HepG2 (cell line): ENCODE results near the gene RGS14. TPM values are rescaled to one million over a fixed set of nuclear protein-coding genes. Genes with fewer than 3 reads are reported as not detected.

Experiments
- ARHGAP35 ChIP-seq: sonication (generic); formaldehyde crosslinking; IDR thresholded peaks from 2 replicates; pipeline ENCODE4 v1.9.0; 2022; ENCODE audit warnings: mild to moderate bottlenecking, inconsistent platforms, moderate library complexity, missing genetic modification reagents, borderline replicate concordance
- NFRKB ChIP-seq: fragments of 450-650 bp; IDR thresholded peaks from 2 replicates; pipeline ENCODE4 v1.6.1; 2017
- REXO4 ChIP-seq: sonication (generic); formaldehyde crosslinking; IDR thresholded peaks from 2 replicates; pipeline ENCODE4 v1.8.0; 2022; ENCODE audit warnings: missing genetic modification reagents, mild to moderate bottlenecking, borderline replicate concordance
- STAT5B ChIP-seq: sonication (generic); formaldehyde crosslinking; IDR thresholded peaks from 2 replicates; pipeline ENCODE4 v1.4.0; 2020; ENCODE audit warnings: missing genetic modification reagents
- SUZ12 ChIP-seq: fragments of 150-350 bp; IDR thresholded peaks from 2 replicates; pipeline ENCODE4 v1.6.1; 2014; ENCODE audit warnings: low read depth, low read length
- ZNF253 ChIP-seq: sonication (generic); formaldehyde crosslinking; IDR thresholded peaks from 2 replicates; pipeline ENCODE4 v1.8.0; 2022; ENCODE audit warnings: mild to moderate bottlenecking, missing genetic modification reagents, borderline replicate concordance
- ZNF543 ChIP-seq: sonication (generic); formaldehyde crosslinking; IDR thresholded peaks from 2 replicates; pipeline ENCODE4 v1.4.0; 2020; ENCODE audit warnings: mild to moderate bottlenecking, missing genetic modification reagents
- polyA plus RNA-seq, 8 experiments: library from polyadenylated mRNA; depleted of rRNA in 3 of 8; stranded (reverse) in 7 of 8; unstranded in 1 of 8; fragments of >200 nt; fragmentation: Illumina TruSeq in 4 of 8; extraction: Trizol in 4 of 8; gene quantifications; 2 replicates each; pipeline versions ENCODE4 v1.2.1 to v1.2.3, GENCODE V29; 2011 to 2016; ENCODE audit warnings: low read depth in 4 of 8, missing spikeins in 1 of 8, mixed read lengths in 1 of 8; ENCODE audit not compliant: insufficient read depth in 1 of 8
- total RNA-seq, 5 experiments: library from RNA; depleted of rRNA; stranded (reverse); fragments of >200 nt; fragmentation: Illumina TruSeq; extraction: Trizol; gene quantifications; 2 replicates each; pipeline ENCODE4 v1.2.3, GENCODE V29; 2016; ENCODE audit warnings: low read depth in 1 of 5
- TF ChIP-seq, protein P1 (sequence below): sonication (generic); formaldehyde crosslinking; IDR thresholded peaks from 2 replicates; pipeline ENCODE4 v1.8.1; 2023; ENCODE audit warnings: mild to moderate bottlenecking, missing genetic modification reagents
- TF ChIP-seq, protein P2 (sequence below): sonication (generic); formaldehyde crosslinking; IDR thresholded peaks from 2 replicates; pipeline ENCODE4 v1.5.0; 2020; ENCODE audit warnings: missing genetic modification reagents, mild to moderate bottlenecking, borderline replicate concordance
- TF ChIP-seq, protein P3 (sequence below): IDR thresholded peaks from 2 replicates; pipeline ENCODE4 v1.6.1; 2016; ENCODE audit warnings: mild to moderate bottlenecking
- TF ChIP-seq, protein P4 (sequence below): sonication (generic); formaldehyde crosslinking; IDR thresholded peaks from 2 replicates; pipeline ENCODE4 v1.4.0; 2020; ENCODE audit warnings: mild to moderate bottlenecking, missing genetic modification reagents, borderline replicate concordance
- TF ChIP-seq, protein P5 (sequence below): sonication (generic); formaldehyde crosslinking; IDR thresholded peaks from 2 replicates; pipeline ENCODE4 v1.4.0; 2020; ENCODE audit warnings: missing genetic modification reagents, low read depth, mild to moderate bottlenecking, borderline replicate concordance
- TF ChIP-seq, protein P6 (sequence below): sonication (generic); formaldehyde crosslinking; IDR thresholded peaks from 2 replicates; pipeline ENCODE4 v1.5.0; 2020; ENCODE audit warnings: mild to moderate bottlenecking, missing genetic modification reagents
- TF ChIP-seq, protein P7 (sequence below), 2 experiments: sonication (generic) in 1 of 2; formaldehyde crosslinking in 1 of 2; IDR thresholded peaks; 2 replicates each; pipeline versions ENCODE4 v1.5.1 to v1.6.1; 2011 to 2020; ENCODE audit warnings: borderline replicate concordance in 1 of 2, low read depth in 1 of 2, low read length in 1 of 2, mild to moderate bottlenecking in 1 of 2, missing genetic modification reagents in 1 of 2, moderate library complexity in 1 of 2

Gene RGS14
- total and polyA plus RNA-seq, 2 of the 13 experiments (the other 11 are each of a cell fraction or from before 2014, with no cell fraction given) = 11.1 to 17.2 TPM

DNA sequence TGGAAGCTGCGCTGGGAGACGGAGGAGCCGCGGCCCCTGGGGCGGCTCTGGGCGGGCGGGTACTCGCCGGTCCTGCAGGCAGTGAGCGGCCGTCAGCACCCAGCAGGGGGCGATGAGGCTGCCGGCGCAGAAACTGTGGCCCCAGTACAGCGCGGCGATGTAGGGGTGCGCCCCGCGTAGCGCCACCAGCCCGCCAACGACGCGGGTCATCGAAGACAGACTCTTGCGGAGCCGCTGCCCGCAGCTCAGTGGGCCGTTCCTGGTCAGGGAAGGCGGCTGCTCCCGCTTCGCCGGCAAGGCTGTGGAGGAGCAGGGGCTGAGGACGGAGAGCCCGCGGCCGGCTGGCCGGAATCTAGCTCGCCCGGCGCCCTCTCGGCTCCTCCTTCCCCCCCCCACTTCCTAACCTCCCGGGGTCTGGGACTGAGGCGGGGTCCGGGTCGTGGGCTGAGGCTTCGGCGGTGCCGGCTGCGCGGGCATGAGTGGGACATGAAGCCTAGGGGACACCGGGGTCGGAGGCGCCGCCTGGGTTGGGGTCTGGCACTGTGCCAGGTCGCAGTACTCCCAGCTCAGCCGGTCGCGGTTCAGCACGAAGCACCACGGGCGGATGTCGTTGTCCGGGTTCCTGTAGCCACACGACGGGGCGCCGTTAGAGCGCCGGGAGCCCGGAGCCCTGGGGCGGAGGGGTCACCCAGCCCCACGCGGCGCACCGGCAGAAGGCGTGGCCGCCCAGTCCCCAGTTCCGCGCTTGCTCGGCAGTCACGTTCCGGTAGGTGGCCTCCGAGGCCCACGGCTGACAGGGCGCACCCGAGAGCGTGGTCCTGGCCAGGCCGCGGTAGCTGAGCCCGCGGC lies 46.3 kb downstream of the RGS14 start (continued):
- TF ChIP-seq, protein P1, sequence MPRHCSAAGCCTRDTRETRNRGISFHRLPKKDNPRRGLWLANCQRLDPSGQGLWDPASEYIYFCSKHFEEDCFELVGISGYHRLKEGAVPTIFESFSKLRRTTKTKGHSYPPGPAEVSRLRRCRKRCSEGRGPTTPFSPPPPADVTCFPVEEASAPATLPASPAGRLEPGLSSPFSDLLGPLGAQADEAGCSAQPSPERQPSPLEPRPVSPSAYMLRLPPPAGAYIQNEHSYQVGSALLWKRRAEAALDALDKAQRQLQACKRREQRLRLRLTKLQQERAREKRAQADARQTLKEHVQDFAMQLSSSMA (CRISPR knock-in tag) = no peak
- TF ChIP-seq SUZ12 = no peak
- TF ChIP-seq, protein P2, sequence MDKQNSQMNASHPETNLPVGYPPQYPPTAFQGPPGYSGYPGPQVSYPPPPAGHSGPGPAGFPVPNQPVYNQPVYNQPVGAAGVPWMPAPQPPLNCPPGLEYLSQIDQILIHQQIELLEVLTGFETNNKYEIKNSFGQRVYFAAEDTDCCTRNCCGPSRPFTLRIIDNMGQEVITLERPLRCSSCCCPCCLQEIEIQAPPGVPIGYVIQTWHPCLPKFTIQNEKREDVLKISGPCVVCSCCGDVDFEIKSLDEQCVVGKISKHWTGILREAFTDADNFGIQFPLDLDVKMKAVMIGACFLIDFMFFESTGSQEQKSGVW = no peak
- no peak for TF ChIP-seq NFRKB
- TF ChIP-seq ZNF253 (CRISPR knock-in tag) = 0 out of 2 replicates have a peak, but pooled peaks have one; percentile 6
- TF ChIP-seq, protein P3, sequence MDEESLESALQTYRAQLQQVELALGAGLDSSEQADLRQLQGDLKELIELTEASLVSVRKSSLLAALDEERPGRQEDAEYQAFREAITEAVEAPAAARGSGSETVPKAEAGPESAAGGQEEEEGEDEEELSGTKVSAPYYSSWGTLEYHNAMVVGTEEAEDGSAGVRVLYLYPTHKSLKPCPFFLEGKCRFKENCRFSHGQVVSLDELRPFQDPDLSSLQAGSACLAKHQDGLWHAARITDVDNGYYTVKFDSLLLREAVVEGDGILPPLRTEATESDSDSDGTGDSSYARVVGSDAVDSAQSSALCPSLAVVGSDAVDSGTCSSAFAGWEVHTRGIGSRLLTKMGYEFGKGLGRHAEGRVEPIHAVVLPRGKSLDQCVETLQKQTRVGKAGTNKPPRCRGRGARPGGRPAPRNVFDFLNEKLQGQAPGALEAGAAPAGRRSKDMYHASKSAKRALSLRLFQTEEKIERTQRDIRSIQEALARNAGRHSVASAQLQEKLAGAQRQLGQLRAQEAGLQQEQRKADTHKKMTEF = no peak
- TF ChIP-seq REXO4 (CRISPR knock-in tag) = 0 out of 2 replicates have a peak, but pooled peaks have one; percentile 21
- no peak for TF ChIP-seq ARHGAP35
- TF ChIP-seq, protein P4, sequence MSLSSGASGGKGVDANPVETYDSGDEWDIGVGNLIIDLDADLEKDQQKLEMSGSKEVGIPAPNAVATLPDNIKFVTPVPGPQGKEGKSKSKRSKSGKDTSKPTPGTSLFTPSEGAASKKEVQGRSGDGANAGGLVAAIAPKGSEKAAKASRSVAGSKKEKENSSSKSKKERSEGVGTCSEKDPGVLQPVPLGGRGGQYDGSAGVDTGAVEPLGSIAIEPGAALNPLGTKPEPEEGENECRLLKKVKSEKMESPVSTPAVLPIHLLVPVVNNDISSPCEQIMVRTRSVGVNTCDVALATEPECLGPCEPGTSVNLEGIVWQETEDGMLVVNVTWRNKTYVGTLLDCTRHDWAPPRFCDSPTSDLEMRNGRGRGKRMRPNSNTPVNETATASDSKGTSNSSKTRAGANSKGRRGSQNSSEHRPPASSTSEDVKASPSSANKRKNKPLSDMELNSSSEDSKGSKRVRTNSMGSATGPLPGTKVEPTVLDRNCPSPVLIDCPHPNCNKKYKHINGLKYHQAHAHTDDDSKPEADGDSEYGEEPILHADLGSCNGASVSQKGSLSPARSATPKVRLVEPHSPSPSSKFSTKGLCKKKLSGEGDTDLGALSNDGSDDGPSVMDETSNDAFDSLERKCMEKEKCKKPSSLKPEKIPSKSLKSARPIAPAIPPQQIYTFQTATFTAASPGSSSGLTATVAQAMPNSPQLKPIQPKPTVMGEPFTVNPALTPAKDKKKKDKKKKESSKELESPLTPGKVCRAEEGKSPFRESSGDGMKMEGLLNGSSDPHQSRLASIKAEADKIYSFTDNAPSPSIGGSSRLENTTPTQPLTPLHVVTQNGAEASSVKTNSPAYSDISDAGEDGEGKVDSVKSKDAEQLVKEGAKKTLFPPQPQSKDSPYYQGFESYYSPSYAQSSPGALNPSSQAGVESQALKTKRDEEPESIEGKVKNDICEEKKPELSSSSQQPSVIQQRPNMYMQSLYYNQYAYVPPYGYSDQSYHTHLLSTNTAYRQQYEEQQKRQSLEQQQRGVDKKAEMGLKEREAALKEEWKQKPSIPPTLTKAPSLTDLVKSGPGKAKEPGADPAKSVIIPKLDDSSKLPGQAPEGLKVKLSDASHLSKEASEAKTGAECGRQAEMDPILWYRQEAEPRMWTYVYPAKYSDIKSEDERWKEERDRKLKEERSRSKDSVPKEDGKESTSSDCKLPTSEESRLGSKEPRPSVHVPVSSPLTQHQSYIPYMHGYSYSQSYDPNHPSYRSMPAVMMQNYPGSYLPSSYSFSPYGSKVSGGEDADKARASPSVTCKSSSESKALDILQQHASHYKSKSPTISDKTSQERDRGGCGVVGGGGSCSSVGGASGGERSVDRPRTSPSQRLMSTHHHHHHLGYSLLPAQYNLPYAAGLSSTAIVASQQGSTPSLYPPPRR (CRISPR knock-in tag) = no peak
- TF ChIP-seq, protein P5, sequence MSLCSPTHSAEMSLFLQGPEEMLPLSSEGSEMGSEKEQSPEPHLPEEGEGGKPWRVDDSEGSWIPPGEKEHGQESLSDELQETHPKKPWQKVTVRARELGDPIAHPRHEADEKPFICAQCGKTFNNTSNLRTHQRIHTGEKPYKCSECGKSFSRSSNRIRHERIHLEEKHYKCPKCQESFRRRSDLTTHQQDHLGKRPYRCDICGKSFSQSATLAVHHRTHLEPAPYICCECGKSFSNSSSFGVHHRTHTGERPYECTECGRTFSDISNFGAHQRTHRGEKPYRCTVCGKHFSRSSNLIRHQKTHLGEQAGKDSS (CRISPR knock-in tag) = no peak
- no peak for TF ChIP-seq STAT5B (CRISPR knock-in tag)
- TF ChIP-seq, protein P6, sequence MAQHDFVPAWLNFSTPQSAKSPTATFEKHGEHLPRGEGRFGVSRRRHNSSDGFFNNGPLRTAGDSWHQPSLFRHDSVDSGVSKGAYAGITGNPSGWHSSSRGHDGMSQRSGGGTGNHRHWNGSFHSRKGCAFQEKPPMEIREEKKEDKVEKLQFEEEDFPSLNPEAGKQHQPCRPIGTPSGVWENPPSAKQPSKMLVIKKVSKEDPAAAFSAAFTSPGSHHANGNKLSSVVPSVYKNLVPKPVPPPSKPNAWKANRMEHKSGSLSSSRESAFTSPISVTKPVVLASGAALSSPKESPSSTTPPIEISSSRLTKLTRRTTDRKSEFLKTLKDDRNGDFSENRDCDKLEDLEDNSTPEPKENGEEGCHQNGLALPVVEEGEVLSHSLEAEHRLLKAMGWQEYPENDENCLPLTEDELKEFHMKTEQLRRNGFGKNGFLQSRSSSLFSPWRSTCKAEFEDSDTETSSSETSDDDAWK (CRISPR knock-in tag) = no peak
- TF ChIP-seq, protein P7, sequence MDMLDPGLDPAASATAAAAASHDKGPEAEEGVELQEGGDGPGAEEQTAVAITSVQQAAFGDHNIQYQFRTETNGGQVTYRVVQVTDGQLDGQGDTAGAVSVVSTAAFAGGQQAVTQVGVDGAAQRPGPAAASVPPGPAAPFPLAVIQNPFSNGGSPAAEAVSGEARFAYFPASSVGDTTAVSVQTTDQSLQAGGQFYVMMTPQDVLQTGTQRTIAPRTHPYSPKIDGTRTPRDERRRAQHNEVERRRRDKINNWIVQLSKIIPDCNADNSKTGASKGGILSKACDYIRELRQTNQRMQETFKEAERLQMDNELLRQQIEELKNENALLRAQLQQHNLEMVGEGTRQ (IDR thresholded peaks at IDR 0.05; ENCODE audit: low read depth, low read length) = no peak
- TF ChIP-seq, protein P7 (CRISPR knock-in tag; IDR thresholded peaks at IDR 0.05; ENCODE audit: borderline replicate concordance) = no peak
- TF ChIP-seq ZNF543 = no peak
